CD4-positive, alpha-beta T cell (primary cell): Measurements from ENCODE around the gene HEXD. TPM values are rescaled to one million over a fixed set of nuclear protein-coding genes. Genes with fewer than 3 reads are reported as not detected.

Source experiments
- ATAC-seq: fragments of 200-7000 bp; cut with Tn5 transposase; one replicate; pipeline ENCODE4 v1.10.0; 2022; ENCODE audit warnings: mild to moderate bottlenecking; ENCODE audit not compliant: poor library complexity
- CTCF ChIA-PET: fragments of 350-600 bp; sonication (Branson Sonifier 250); formaldehyde crosslinking; loops from one replicate; lab custom pipeline; 2021; ENCODE audit warnings: antibody characterized with exemption, inconsistent platforms; lab: Charles Lee
- POLR2A ChIA-PET: fragments of 350-600 bp; sonication (Branson Sonifier 250); formaldehyde crosslinking; loops from one replicate; lab custom pipeline; 2021; ENCODE audit warnings: antibody characterized with exemption, inconsistent platforms; lab: Charles Lee
- DNase-seq, 14 experiments: peaks; one replicate each; pipeline ENCODE4 v3.0.0-alpha.2; 2013 to 2020; ENCODE audit warnings: mixed read lengths in 2 of 14
- H3K27ac ChIP-seq, 2 donors: one replicate each; pipeline versions ENCODE4 v1.5.1 to v1.7.0; 2013; ENCODE audit warnings: low read length in 2 of 2, low read depth in 1 of 2, mild to moderate bottlenecking in 1 of 2
- H3K27me3 ChIP-seq, 2 experiments: 1 replicate in 1 of 2; 2 replicates in 1 of 2; pipeline versions ENCODE4 v1.6.1 to v1.7.0; 2013; ENCODE audit warnings: low read length in 2 of 2, control low read depth in 1 of 2, mild to moderate bottlenecking in 1 of 2, moderate library complexity in 1 of 2; ENCODE audit not compliant: insufficient read depth in 2 of 2, control insufficient read depth in 1 of 2
- H3K36me3 ChIP-seq: one replicate; pipeline ENCODE4 v1.6.1; 2013; ENCODE audit warnings: low read length, control low read depth; ENCODE audit not compliant: insufficient read depth
- H3K4me1 ChIP-seq: one replicate; pipeline ENCODE4 v1.6.1; 2013; ENCODE audit warnings: low read length, control low read depth; ENCODE audit not compliant: insufficient read depth
- H3K4me3 ChIP-seq: one replicate; pipeline ENCODE4 v1.5.1; 2013; ENCODE audit warnings: mild to moderate bottlenecking, low read length, moderate library complexity
- H3K9me3 ChIP-seq, 2 experiments: 1 replicate in 1 of 2; 2 replicates in 1 of 2; pipeline versions ENCODE4 v1.6.1 to v1.7.0; 2013; ENCODE audit warnings: low read length in 2 of 2, mild to moderate bottlenecking in 2 of 2, control low read depth in 1 of 2, moderate library complexity in 1 of 2; ENCODE audit not compliant: control insufficient read depth in 1 of 2, insufficient read depth in 1 of 2
- H3K27ac Mint-ChIP-seq: one replicate; pipeline ENCODE4 v1.8.0; 2020; ENCODE audit warnings: mixed read lengths
- H3K27me3 Mint-ChIP-seq: one replicate; pipeline ENCODE4 v1.8.0; 2021; ENCODE audit warnings: mixed read lengths
- H3K36me3 Mint-ChIP-seq: one replicate; pipeline ENCODE4 v1.8.0; 2021; ENCODE audit warnings: low read depth, mixed read lengths
- H3K4me1 Mint-ChIP-seq: one replicate; pipeline ENCODE4 v1.8.0; 2021; ENCODE audit warnings: low read depth, mixed read lengths
- H3K4me3 Mint-ChIP-seq: one replicate; pipeline ENCODE4 v1.8.0; 2020; ENCODE audit warnings: mild to moderate bottlenecking, mixed read lengths
- H3K9me3 Mint-ChIP-seq: one replicate; pipeline ENCODE4 v1.8.0; 2020; ENCODE audit warnings: mixed read lengths
- intact Hi-C, 2 experiments: fragments of 100-400 bp; cut with DNase I in 1 of 2; cut with micrococcal nuclease in 1 of 2; formaldehyde crosslinking; loops; one replicate each; pipeline versions ENCODE4 v1.15.1 to v1.9.0; 2023 to 2025; cut with DNase I, micrococcal nuclease
- total RNA-seq, 174 experiments: library from RNA in 2 of 174; stranded (reverse) in 2 of 174; gene quantifications; one replicate each; pipeline ENCODE4 v1.2.3 and lab custom pipeline; 2021 to 2026
- TF ChIP-seq, protein P1 (sequence below): fragments of 200-600 bp; IDR thresholded peaks from one replicate; pipeline ENCODE4 v1.8.0; 2022; ENCODE audit warnings: antibody characterized with exemption, mild to moderate bottlenecking

The HEXD gene
- total RNA-seq, 2 experiments from 2014 or later = 27.8 to 31.2 TPM

DNA sequence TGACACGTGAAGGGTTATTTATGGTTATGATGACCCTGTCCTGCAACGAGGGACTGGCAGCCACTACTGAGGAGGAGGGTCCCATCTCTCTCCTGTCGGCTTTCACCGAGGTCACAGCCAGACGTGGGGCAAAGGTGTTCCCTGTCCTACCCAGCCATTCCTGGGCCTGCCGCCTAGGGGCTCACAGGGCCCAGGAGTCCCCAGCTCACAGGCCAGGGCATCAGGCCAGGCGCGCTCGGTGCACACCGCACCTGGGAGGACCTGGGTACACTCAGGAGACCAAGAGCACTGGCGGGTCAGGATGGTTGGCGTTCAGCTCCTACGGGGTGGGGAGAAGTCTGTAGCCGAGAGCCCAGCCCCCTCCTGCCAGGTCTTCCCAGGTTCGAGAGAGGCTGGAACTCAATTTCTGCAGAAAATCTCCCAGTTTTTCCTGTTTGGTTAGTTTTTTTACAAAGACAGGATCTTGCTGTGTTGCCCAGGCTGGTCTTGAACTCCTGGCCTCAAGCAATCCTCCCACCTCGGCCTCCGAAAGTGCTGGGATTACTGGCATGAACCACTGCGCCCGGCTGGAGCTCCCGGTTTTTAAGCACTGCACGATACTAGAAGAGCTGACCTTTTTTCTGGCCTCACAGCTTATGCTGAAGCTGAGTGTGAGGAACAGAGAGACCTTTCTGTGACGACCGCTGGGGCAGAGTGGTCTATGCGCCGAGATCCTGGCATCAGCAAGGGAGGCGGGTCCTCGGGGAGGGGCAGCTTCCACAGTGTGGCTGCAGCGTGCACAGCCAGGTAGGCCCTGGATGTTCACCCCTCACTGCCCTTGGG is 24.7 kb downstream of the HEXD start:
- no peak for DNase-seq
- no peak overlapping the region for H3K27ac Mint-ChIP-seq
- H3K9me3 Mint-ChIP-seq = no peaks in the 10 kb centered on the region
- no peaks in the 10 kb centered on the region for H3K27me3 ChIP-seq
- POLR2A ChIA-PET = interaction anchor here (1.1 kb wide), 1 partner anchor 15 kb away, joined by 3 read pairs; the partner anchor contains the start of gene NARF
- H3K36me3 ChIP-seq = peaks cover 60% of the 10 kb centered on the region
- no peak overlapping the region for H3K4me3 ChIP-seq
- H3K9me3 ChIP-seq = no peaks in the 10 kb centered on the region
- H3K36me3 Mint-ChIP-seq = peaks cover 14% of the 10 kb centered on the region
- no peak for ATAC-seq
- H3K4me1 Mint-ChIP-seq = peaks cover 13% of the 10 kb centered on the region
- H3K27ac ChIP-seq = no peak overlapping the region
- H3K4me3 Mint-ChIP-seq = peak overlapping the region; percentile 38
- TF ChIP-seq, protein P1, sequence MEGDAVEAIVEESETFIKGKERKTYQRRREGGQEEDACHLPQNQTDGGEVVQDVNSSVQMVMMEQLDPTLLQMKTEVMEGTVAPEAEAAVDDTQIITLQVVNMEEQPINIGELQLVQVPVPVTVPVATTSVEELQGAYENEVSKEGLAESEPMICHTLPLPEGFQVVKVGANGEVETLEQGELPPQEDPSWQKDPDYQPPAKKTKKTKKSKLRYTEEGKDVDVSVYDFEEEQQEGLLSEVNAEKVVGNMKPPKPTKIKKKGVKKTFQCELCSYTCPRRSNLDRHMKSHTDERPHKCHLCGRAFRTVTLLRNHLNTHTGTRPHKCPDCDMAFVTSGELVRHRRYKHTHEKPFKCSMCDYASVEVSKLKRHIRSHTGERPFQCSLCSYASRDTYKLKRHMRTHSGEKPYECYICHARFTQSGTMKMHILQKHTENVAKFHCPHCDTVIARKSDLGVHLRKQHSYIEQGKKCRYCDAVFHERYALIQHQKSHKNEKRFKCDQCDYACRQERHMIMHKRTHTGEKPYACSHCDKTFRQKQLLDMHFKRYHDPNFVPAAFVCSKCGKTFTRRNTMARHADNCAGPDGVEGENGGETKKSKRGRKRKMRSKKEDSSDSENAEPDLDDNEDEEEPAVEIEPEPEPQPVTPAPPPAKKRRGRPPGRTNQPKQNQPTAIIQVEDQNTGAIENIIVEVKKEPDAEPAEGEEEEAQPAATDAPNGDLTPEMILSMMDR = no peak
- CTCF ChIA-PET = no interaction called here
- H3K4me1 ChIP-seq = peaks cover 31% of the 10 kb centered on the region
- H3K27me3 Mint-ChIP-seq = no peaks in the 10 kb centered on the region
- intact Hi-C loops = no loop called here

DNA sequence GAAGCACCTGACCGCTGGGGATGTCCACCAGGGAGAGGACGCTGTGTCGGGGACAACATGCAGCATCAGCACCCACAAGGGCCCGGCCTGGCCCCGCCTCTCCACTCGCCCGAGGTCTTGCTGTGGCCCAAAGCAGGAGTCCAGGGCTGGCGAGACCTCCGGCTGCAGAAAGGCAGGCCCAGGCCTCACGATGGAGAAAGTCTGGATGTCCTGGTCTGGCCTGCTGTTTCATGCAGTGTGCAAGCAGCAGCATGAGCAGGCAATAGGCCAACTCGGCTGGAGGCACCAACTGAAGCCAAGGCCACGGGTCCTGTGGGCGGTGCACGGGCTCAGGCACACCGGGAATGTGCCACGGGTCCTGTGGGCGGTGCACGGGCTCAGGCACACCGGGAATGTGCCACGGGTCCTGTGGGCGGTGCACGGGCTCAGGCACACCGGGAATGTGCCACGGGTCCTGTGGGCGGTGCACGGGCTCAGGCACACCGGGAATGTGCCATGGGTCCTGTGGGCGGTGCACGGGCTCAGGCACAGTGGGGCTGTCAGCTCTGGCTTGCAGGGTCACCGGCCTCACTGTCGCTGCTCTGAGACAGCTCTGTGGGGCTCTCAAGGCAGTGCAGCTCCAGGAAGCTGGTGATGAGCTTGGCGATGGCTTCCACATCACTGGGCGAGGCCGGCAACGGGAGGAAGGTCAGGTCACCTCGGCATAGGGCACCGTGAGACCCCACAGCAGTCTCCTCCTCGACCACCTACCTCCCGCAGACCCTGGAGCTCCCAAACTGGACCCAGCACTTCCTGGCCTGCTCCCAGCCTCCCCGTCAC is 25.5 kb downstream of the HEXD start:
- peaks cover 12% of the 10 kb centered on the region for H3K36me3 Mint-ChIP-seq
- H3K4me1 Mint-ChIP-seq = peaks cover 16% of the 10 kb centered on the region
- TF ChIP-seq, protein P1 = no peak
- H3K4me3 Mint-ChIP-seq = peak overlapping the region; percentile 38
- DNase-seq (no peak), ATAC-seq (no peak)
- intact Hi-C loops = no loop called here
- Histone ChIP-seq H3K27ac (no peak overlapping the region), H3K36me3 (peaks cover 62% of the 10 kb centered on the region), H3K9me3 (no peaks in the 10 kb centered on the region), H3K4me1 (peaks cover 36% of the 10 kb centered on the region), H3K27me3 (no peaks in the 10 kb centered on the region), H3K4me3 (no peak overlapping the region)
- H3K27me3 Mint-ChIP-seq = no peaks in the 10 kb centered on the region
- H3K27ac Mint-ChIP-seq = no peak overlapping the region
- CTCF ChIA-PET = no interaction called here
- POLR2A ChIA-PET = no interaction called here
- no peaks in the 10 kb centered on the region for H3K9me3 Mint-ChIP-seq

DNA sequence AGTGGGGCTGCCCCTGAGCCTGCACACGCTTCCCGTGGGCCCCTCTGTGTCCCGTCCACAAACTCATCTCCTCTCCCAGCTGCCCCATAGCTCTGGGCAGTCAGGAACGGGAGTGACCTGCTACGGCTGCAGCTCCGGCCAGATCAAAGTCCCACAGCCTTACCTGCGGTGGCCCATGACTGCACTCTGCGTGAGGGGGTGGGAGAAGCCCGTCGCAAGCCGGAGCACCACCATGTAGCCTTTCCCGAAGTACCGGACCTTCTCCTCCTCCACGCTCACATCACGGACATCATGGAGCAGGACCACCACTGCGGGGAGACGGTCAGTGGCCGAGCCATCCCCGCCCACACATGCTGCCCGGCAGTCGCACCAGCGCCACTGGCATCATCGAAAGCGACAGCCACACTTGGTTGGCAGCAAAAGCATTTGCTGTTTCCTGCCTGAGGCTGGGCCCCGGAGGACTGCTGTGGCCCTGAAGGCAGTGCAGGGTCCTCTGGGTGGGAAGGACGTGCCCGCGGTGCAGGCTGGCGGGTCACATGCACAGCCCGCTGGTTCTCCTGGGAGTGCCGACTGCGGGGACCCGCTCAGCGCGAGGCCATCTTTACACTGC is 26.2 kb downstream of the HEXD start:
- Histone ChIP-seq H3K36me3 (peaks cover 62% of the 10 kb centered on the region), H3K9me3 (no peaks in the 10 kb centered on the region), H3K4me1 (peaks cover 43% of the 10 kb centered on the region), H3K27ac (no peak overlapping the region), H3K27me3 (no peaks in the 10 kb centered on the region), H3K4me3 (no peak overlapping the region)
- intact Hi-C loops = no loop called here
- DNase-seq (no peak), ATAC-seq (no peak)
- Mint-ChIP-seq H3K4me1 (peaks cover 23% of the 10 kb centered on the region), H3K4me3 (no peak overlapping the region), H3K27me3 (no peaks in the 10 kb centered on the region), H3K27ac (no peak overlapping the region), H3K36me3 (peaks cover 19% of the 10 kb centered on the region), H3K9me3 (no peaks in the 10 kb centered on the region)
- POLR2A ChIA-PET = no interaction called here
- TF ChIP-seq, protein P1 = no peak
- CTCF ChIA-PET = no interaction called here
